SK-N-MC (cell line): ENCODE data around the gene HERPUD2.

ENCODE experiments used
- EZH2 ChIP-seq: fragments of 200-600 bp; sonication (generic); IDR thresholded peaks from one replicate; pipeline ENCODE4 v1.6.1; 2017; ENCODE audit warnings: antibody characterized with exemption
- FOXP2 ChIP-seq: optimal IDR thresholded peaks from 2 replicates; pipeline ENCODE3; 2011; ENCODE audit warnings: mild to moderate bottlenecking, moderate library complexity; ENCODE audit not compliant: insufficient read depth; ENCODE audit errors: extremely low read length, control extremely low read depth
- POLR2AphosphoS5 ChIP-seq: IDR thresholded peaks from 2 replicates; pipeline ENCODE4 v1.6.1; 2012; ENCODE audit warnings: mild to moderate bottlenecking, low read depth, low read length, borderline replicate concordance

DNA sequence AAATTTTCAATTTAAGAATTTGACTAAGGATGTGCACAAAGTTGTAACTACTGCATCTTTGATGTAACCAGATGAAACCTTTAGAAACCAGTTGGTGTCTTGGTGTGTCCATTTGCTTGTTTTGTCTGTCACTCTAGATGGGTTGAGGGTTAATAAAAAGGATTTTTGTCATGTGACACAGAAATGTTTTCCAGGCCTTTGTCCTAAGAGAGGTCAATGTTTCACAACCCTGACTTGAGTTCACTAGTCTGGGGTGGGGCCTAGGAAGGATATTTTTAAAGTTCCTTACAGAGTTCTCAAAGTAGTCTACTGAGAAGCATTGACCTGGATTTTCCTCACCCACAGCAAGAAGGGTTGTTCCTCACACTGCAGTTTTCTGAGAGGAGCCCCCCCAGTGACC lies 90.3 kb downstream of the HERPUD2 start:
- no peak for TF ChIP-seq POLR2AphosphoS5
- no peak for TF ChIP-seq EZH2
- TF ChIP-seq FOXP2 = no peak
